ENCODE measurements around the gene BTF3. TPM values are rescaled to one million over a fixed set of nuclear protein-coding genes. Genes with fewer than 3 reads are reported as not detected.
A peak's percentile ranks its signal among the peaks of the same experiment; 100 is the strongest.

Gene BTF3
- total RNA-seq, 1 donor from 2014 or later: 456 TPM

GRCh38 chr5:73519531-73520283, 21.5 kb downstream of the BTF3 start:
- DNase-seq (ENCODE audit: extremely low read depth, low read depth, low spot score): no peak

GRCh38 chr5:73522989-73523388, 24.7 kb downstream of the BTF3 start:
- DNase-seq (ENCODE audit: extremely low read depth, low read depth, low spot score): no peak

GRCh38 chr5:73523861-73524260, 25.6 kb downstream of the BTF3 start:
- no peak for DNase-seq (ENCODE audit: extremely low read depth, low read depth, low spot score)

GRCh38 chr5:73525606-73526203, 27.5 kb downstream of the BTF3 start:
- DNase-seq (ENCODE audit: extremely low read depth, low read depth, low spot score): no peak

- DNase-seq (ENCODE audit: extremely low read depth, low read depth, low spot score): no peak
Measured at GRCh38 chr5:73528248-73528647, 30.0 kb downstream of the BTF3 start.

GRCh38 chr5:73529081-73529480, 30.8 kb downstream of the BTF3 start:
- DNase-seq (ENCODE audit: extremely low read depth, low read depth, low spot score): no peak

GRCh38 chr5:73531356-73531755, 33.1 kb downstream of the BTF3 start:
- DNase-seq (ENCODE audit: extremely low read depth, low read depth, low spot score): no peak

- no peak for DNase-seq (ENCODE audit: extremely low read depth, low read depth, low spot score)
Measured at GRCh38 chr5:73532195-73532594, 34.0 kb downstream of the BTF3 start.

- no peak for DNase-seq (ENCODE audit: extremely low read depth, low read depth, low spot score)
Measured at GRCh38 chr5:73534011-73534644, 35.9 kb downstream of the BTF3 start.

- no peak for DNase-seq (ENCODE audit: extremely low read depth, low read depth, low spot score)
Measured at GRCh38 chr5:73534971-73535370, 36.7 kb downstream of the BTF3 start.

GRCh38 chr5:73539730-73540129, 41.5 kb downstream of the BTF3 start:
- no peak for DNase-seq (ENCODE audit: extremely low read depth, low read depth, low spot score)

- no peak for DNase-seq (ENCODE audit: extremely low read depth, low read depth, low spot score)
Measured at GRCh38 chr5:73540192-73540591, 42.0 kb downstream of the BTF3 start.

GRCh38 chr5:73542020-73542419, 43.8 kb downstream of the BTF3 start:
- no peak for DNase-seq (ENCODE audit: extremely low read depth, low read depth, low spot score)

- peak; percentile 80 for DNase-seq (ENCODE audit: extremely low read depth, low read depth, low spot score)
Measured at GRCh38 chr5:73544429-73545402, 46.5 kb downstream of the BTF3 start.

- DNase-seq (ENCODE audit: extremely low read depth, low read depth, low spot score): no peak
Measured at GRCh38 chr5:73545403-73545779, 47.1 kb downstream of the BTF3 start.

GRCh38 chr5:73550016-73550415, 51.8 kb downstream of the BTF3 start:
- no peak for DNase-seq (ENCODE audit: extremely low read depth, low read depth, low spot score)

GRCh38 chr5:73552642-73553041, 54.4 kb downstream of the BTF3 start:
- DNase-seq (ENCODE audit: extremely low read depth, low read depth, low spot score): no peak
